ENCODE results near the gene HBP1. TPM values are rescaled to one million over a fixed set of nuclear protein-coding genes. Genes with fewer than 3 reads are reported as not detected.
"Not testable (repeated sequence)": the region's sequence is repeated elsewhere in the genome, so short reads cannot be mapped to it uniquely, and the experiment has no call there.

Gene HBP1
- total RNA-seq, 2 donors from 2014 or later: 43.9 to 55.9 TPM

- intact Hi-C loops (cut with DNase I): no loop called here
- no peak for DNase-seq (ENCODE audit: low spot score)
Observed at GRCh38 chr7:107208563-107208962, 39.8 kb downstream of the HBP1 start.

GRCh38 chr7:107209565-107209964 is 40.8 kb downstream of the HBP1 start:
- intact Hi-C loops (cut with DNase I): no loop called here

GRCh38 chr7:107210400-107210799 is 41.6 kb downstream of the HBP1 start:
- intact Hi-C loops (cut with DNase I): no loop called here
- no peak for DNase-seq (ENCODE audit: low spot score)

More at GRCh38 chr7:107209565-107209964, 40.8 kb downstream of the HBP1 start:
- no peak for DNase-seq (ENCODE audit: low spot score)

- intact Hi-C loops (cut with DNase I): no loop called here
- no peak for DNase-seq (ENCODE audit: low spot score)
Observed at GRCh38 chr7:107212725-107213124, 43.9 kb downstream of the HBP1 start.

GRCh38 chr7:107213193-107213788 is 44.5 kb downstream of the HBP1 start:
- no peak for DNase-seq (ENCODE audit: low spot score)
- intact Hi-C loops (cut with DNase I): no loop called here

GRCh38 chr7:107213945-107214344 is 45.1 kb downstream of the HBP1 start:
- no peak for DNase-seq (ENCODE audit: low spot score)
- intact Hi-C loops (cut with DNase I): no loop called here

- intact Hi-C loops (cut with DNase I): no loop called here
- DNase-seq (ENCODE audit: low spot score): no peak
Observed at GRCh38 chr7:107219563-107220244, 50.9 kb downstream of the HBP1 start.

- intact Hi-C loops (cut with DNase I): no loop called here
- DNase-seq (ENCODE audit: low spot score): no peak
Observed at GRCh38 chr7:107220356-107220755, 51.6 kb downstream of the HBP1 start.

- DNase-seq (ENCODE audit: low spot score); intact Hi-C loops (cut with DNase I): not testable (repeated sequence)
Observed at GRCh38 chr7:107220806-107221205, 52.0 kb downstream of the HBP1 start.

- intact Hi-C loops (cut with DNase I): no loop called here
- DNase-seq (ENCODE audit: low spot score): no peak
Observed at GRCh38 chr7:107224374-107225223, 55.8 kb downstream of the HBP1 start.

- intact Hi-C loops (cut with DNase I): no loop called here
- no peak for DNase-seq (ENCODE audit: low spot score)
Observed at GRCh38 chr7:107228291-107228690, 59.5 kb downstream of the HBP1 start.

- intact Hi-C loops (cut with DNase I): no loop called here
Observed at GRCh38 chr7:107230334-107230733, 61.5 kb downstream of the HBP1 start.

GRCh38 chr7:107232568-107233090 is 63.8 kb downstream of the HBP1 start:
- intact Hi-C loops (cut with DNase I): no loop called here
- DNase-seq (ENCODE audit: low spot score): no peak

More at GRCh38 chr7:107230334-107230733, 61.5 kb downstream of the HBP1 start:
- no peak for DNase-seq (ENCODE audit: low spot score)

GRCh38 chr7:107233174-107233573 is 64.4 kb downstream of the HBP1 start:
- DNase-seq (ENCODE audit: low spot score): no peak
- intact Hi-C loops (cut with DNase I): no loop called here

- intact Hi-C loops (cut with DNase I): no loop called here
- DNase-seq (ENCODE audit: low spot score): no peak
Observed at GRCh38 chr7:107233981-107234380, 65.2 kb downstream of the HBP1 start.

GRCh38 chr7:107234436-107234835 is 65.6 kb downstream of the HBP1 start:
- intact Hi-C loops (cut with DNase I): no loop called here
- no peak for DNase-seq (ENCODE audit: low spot score)

- DNase-seq (ENCODE audit: low spot score): no peak
- intact Hi-C loops (cut with DNase I): no loop called here
Observed at GRCh38 chr7:107236862-107237261, 68.1 kb downstream of the HBP1 start.

GRCh38 chr7:107237451-107237850 is 68.6 kb downstream of the HBP1 start:
- intact Hi-C loops (cut with DNase I): no loop called here
- DNase-seq (ENCODE audit: low spot score): no peak

GRCh38 chr7:107242267-107242666 is 73.5 kb downstream of the HBP1 start:
- DNase-seq (ENCODE audit: low spot score): no peak
- intact Hi-C loops (cut with DNase I): no loop called here

- intact Hi-C loops (cut with DNase I): no loop called here
- no peak for DNase-seq (ENCODE audit: low spot score)
Observed at GRCh38 chr7:107244613-107245012, 75.8 kb downstream of the HBP1 start.

Data from posterior vena cava (tissue), 2 donors.